ENCODE results near the gene CLPTM1. TPM values are rescaled to one million over a fixed set of nuclear protein-coding genes. Genes with fewer than 3 reads are reported as not detected.

The CLPTM1 gene
- total RNA-seq, 1 experiment from 2014 or later = 138 TPM

GRCh38 chr19:44984005-44984404 lies 28.8 kb downstream of the CLPTM1 start:
- no peak for DNase-seq (ENCODE audit: low spot score)
- Histone ChIP-seq H3K27ac (ENCODE audit: low read depth, low read length, poor library complexity, severe bottlenecking) (no peak overlapping the region), H3K27me3 (replicated peaks; ENCODE audit: insufficient read depth, low read depth, low read length, poor library complexity) (no peaks in the 10 kb centered on the region), H3K4me3 (ENCODE audit: low read depth, low read length, poor library complexity, severe bottlenecking) (no peak overlapping the region), H3K36me3 (ENCODE audit: insufficient read depth, low read length, poor library complexity, severe bottlenecking) (peaks cover 21% of the 10 kb centered on the region), H3K9me3 (ENCODE audit: low read depth, low read length, poor library complexity, severe bottlenecking) (no peaks in the 10 kb centered on the region), H3K4me1 (ENCODE audit: insufficient read depth, low read length, poor library complexity, severe bottlenecking) (no peaks in the 10 kb centered on the region)
- no TSS peak for BruUV-seq (replicated peaks)
- TF ChIP-seq EZH2 (IDR thresholded peaks at IDR 0.05; ENCODE audit: borderline replicate concordance, low read depth, low read length, poor library complexity, severe bottlenecking) = no peak
- TF ChIP-seq, protein P1, sequence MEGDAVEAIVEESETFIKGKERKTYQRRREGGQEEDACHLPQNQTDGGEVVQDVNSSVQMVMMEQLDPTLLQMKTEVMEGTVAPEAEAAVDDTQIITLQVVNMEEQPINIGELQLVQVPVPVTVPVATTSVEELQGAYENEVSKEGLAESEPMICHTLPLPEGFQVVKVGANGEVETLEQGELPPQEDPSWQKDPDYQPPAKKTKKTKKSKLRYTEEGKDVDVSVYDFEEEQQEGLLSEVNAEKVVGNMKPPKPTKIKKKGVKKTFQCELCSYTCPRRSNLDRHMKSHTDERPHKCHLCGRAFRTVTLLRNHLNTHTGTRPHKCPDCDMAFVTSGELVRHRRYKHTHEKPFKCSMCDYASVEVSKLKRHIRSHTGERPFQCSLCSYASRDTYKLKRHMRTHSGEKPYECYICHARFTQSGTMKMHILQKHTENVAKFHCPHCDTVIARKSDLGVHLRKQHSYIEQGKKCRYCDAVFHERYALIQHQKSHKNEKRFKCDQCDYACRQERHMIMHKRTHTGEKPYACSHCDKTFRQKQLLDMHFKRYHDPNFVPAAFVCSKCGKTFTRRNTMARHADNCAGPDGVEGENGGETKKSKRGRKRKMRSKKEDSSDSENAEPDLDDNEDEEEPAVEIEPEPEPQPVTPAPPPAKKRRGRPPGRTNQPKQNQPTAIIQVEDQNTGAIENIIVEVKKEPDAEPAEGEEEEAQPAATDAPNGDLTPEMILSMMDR (conservative IDR thresholded peaks at IDR 0.05; ENCODE audit: low read depth, low read length) = no peak
- ChIA-PET POLR2A (ENCODE audit: low non-redundant PET) (no interaction called here), CTCF (no interaction called here)
- intact Hi-C loops (cut with micrococcal nuclease; ENCODE audit: unreplicated experiment) = no loop called here

DNA sequence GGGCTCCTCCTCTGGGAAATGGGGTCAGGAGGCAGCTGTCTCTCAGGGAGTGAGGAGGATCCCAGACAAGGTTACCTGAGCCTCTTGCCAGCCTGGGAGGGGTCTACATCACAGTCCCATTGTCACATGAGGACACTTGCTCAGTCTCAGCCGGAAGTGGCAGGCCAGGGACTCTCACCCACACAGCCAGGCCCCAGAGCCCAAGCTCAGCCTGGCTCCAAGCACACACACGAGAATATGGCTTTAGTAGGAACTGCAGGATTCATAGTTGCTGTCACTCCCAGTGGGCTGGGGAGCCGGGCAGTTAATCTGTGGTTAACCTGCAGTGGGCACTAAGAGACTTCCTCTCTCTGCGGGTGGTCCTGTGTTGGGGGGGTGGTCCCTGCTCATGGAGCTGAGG lies 30.3 kb downstream of the CLPTM1 start:
- ChIA-PET POLR2A (ENCODE audit: low non-redundant PET) (no interaction called here), CTCF (no interaction called here)
- intact Hi-C loops (cut with micrococcal nuclease; ENCODE audit: unreplicated experiment) = no loop called here
- BruUV-seq (replicated peaks) = no TSS peak
- TF ChIP-seq EZH2 (IDR thresholded peaks at IDR 0.05; ENCODE audit: borderline replicate concordance, low read depth, low read length, poor library complexity, severe bottlenecking) = no peak
- TF ChIP-seq, protein P1 (conservative IDR thresholded peaks at IDR 0.05; ENCODE audit: low read depth, low read length) = no peak
- no peak for DNase-seq (ENCODE audit: low spot score)
- H3K4me3 ChIP-seq (ENCODE audit: low read depth, low read length, poor library complexity, severe bottlenecking) = no peak overlapping the region
- H3K27ac ChIP-seq (ENCODE audit: low read depth, low read length, poor library complexity, severe bottlenecking) = no peak overlapping the region
- H3K36me3 ChIP-seq (ENCODE audit: insufficient read depth, low read length, poor library complexity, severe bottlenecking) = peaks cover 20% of the 10 kb centered on the region
- no peaks in the 10 kb centered on the region for H3K27me3 ChIP-seq (replicated peaks; ENCODE audit: insufficient read depth, low read depth, low read length, poor library complexity)
- H3K4me1 ChIP-seq (ENCODE audit: insufficient read depth, low read length, poor library complexity, severe bottlenecking) = no peaks in the 10 kb centered on the region
- H3K9me3 ChIP-seq (ENCODE audit: low read depth, low read length, poor library complexity, severe bottlenecking) = no peaks in the 10 kb centered on the region

GRCh38 chr19:44986389-44986788 lies 31.2 kb downstream of the CLPTM1 start:
- Histone ChIP-seq H3K36me3 (ENCODE audit: insufficient read depth, low read length, poor library complexity, severe bottlenecking) (peaks cover 28% of the 10 kb centered on the region), H3K27ac (ENCODE audit: low read depth, low read length, poor library complexity, severe bottlenecking) (no peak overlapping the region), H3K9me3 (ENCODE audit: low read depth, low read length, poor library complexity, severe bottlenecking) (no peaks in the 10 kb centered on the region), H3K4me3 (ENCODE audit: low read depth, low read length, poor library complexity, severe bottlenecking) (no peak overlapping the region), H3K27me3 (replicated peaks; ENCODE audit: insufficient read depth, low read depth, low read length, poor library complexity) (no peaks in the 10 kb centered on the region), H3K4me1 (ENCODE audit: insufficient read depth, low read length, poor library complexity, severe bottlenecking) (no peaks in the 10 kb centered on the region)
- POLR2A ChIA-PET (ENCODE audit: low non-redundant PET) = no interaction called here
- no peak for TF ChIP-seq EZH2 (IDR thresholded peaks at IDR 0.05; ENCODE audit: borderline replicate concordance, low read depth, low read length, poor library complexity, severe bottlenecking)
- TF ChIP-seq, protein P1 (conservative IDR thresholded peaks at IDR 0.05; ENCODE audit: low read depth, low read length) = no peak
- intact Hi-C loops (cut with micrococcal nuclease; ENCODE audit: unreplicated experiment) = no loop called here
- BruUV-seq (replicated peaks) = no TSS peak
- DNase-seq (ENCODE audit: low spot score) = no peak
- CTCF ChIA-PET = no interaction called here

Data from A673 (cell line).